HG03097 (cell line): ENCODE measurements around the gene UCP3.

Experiments
- ATAC-seq: cut with Tn5 transposase; IDR thresholded peaks from one replicate; pipeline ENCODE4 v1.9.1; 2021; ENCODE audit not compliant: unreplicated experiment, low FRiP score

Gene UCP3

DNA sequence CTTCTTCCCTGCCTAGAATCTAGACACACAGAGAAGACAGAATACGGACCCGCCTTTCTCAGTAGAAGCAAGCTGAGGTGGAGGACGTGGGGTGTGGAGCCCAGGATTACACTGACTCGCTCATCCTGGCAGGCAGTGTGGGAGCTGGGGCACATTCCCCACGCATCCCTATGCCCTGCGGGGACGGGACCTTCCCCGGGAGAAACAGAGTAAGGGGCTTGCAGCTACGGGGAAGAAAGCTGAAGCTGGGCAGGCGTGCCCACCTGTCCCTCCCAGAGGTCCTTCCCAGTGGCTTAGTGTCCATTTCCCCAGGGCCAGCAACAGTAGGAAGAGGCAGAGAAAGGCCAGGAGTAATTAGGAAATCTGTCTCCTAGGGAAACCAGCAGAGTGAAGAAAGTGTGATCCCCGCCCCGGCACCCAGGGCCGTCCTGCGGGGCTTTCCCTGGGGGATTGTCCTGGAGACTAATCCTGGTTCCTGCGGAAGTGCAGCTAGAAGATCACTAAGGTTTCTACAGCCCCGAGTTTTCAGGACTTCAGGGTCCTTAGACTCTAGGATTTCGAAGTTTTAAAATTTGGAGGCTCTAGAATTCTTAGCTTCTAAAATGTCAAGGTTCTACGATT is 50.3 kb downstream of the UCP3 start:
- ATAC-seq = no peak

DNA sequence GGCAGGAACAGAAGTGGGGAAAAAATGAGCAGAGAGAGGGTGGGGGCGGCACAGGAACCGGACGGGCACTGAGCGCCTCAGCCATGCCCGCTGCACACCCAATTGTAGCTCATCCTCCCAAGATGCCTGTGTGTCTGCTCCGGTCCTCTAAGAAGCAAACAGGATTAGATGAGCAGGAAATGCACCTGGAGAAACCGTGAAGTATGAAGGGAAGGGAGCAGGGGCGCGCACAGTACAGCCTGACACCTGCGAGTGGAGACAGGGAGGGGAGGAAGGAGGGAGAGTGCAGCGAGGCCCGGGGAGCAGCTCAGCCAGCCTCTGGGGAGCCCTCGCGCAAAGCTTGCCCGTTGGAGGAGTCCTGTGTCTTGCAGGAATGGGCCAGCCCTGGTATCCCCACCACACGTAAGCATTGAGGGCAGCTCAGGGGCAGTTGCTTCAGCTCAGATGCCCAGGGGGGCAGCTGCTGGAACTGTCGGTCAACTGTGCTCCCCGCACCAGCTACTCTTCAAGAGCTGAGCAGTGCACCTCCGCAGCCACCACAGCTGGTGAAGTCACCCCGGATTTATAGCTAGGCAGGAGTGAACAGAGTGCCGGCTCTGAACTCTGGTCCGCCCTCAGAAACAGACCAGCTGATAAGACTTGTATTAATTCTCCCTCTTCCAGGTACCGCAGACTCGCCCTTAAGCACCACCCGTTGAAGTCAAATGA is 51.1 kb downstream of the UCP3 start:
- no peak for ATAC-seq

- no peak for ATAC-seq
Measured at GRCh38 chr11:73956876-73957653, 51.8 kb downstream of the UCP3 start.

DNA sequence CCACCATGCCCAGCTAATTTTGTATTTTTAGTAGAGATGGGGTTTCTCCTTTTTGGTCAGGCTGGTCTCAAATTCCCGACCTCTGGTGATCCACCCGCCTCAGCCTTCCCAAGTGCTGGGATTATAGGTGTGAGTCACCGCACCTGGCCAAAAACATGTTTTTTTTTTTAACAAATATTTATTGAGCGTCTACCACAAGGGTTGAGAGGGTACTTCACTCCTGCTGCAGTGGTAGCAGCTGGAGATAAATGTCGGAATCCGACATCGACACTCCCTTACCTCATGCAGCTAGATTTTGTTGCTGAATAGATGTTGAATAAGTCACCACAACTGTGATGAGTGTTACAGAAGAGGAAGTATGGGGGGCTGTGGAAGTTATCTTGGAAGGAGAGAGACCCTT is 57.1 kb downstream of the UCP3 start:
- no peak for ATAC-seq

DNA sequence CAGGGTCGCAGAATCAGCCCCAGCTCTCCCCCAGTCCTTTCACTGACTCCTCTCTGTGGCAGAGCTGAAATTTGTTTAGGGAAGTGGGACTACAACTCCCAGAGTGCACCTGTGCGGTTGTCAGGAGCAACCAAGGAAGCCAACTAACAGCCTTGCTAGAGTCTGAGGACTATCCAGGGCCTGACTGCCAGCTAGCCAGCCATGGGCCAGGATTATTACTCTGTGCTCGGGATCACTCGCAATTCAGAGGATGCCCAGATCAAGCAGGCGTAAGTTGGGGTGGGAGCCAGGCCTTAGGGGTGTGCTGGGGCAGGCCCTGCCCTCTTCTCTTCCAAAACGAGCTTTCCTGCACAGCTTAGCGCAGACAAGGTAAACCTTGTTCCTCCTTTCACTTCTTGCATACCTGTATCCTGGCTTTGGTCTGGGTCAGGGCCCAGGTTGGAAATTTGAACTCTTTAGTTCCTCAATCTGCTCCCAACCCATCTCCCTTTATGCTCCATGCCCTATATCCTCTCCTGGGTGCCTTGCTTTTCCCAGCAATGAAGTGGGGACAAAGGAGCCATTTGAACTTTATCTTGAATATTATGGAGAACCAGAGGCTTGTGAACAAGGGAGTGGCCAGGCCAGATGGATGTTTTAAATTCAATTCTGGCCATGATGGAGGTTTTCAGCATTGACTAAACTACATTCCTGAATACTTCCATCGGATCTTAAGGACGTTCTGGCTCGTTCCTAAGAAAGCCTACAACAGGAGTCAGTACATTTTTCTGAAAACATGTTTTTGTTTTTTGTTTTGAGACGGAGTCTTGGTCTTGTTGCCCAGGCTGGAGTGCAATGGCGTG is 57.8 kb downstream of the UCP3 start, which contains the start of gene DNAJB13:
Gene DNAJB13, plus strand, starts transcription at position 158 of the 842 bp plus-strand sequence. Its CDS starts 44 bp downstream, at position 202.
- peak; percentile 87 for ATAC-seq
